ENCODE results near the gene STARD13. TPM values are rescaled to one million over a fixed set of nuclear protein-coding genes. Genes with fewer than 3 reads are reported as not detected.

Gene STARD13
- total RNA-seq, 1 donor = 11.0 TPM

GRCh38 chr13:33110713-33111413 is 174.7 kb downstream of the STARD13 start:
- H3K4me3 ChIP-seq (ENCODE audit: low read depth, low read length) = no peak overlapping the region
- TF ChIP-seq CTCF (IDR thresholded peaks at IDR 0.05; ENCODE audit: insufficient read depth, low read length) = no peak
- DNase-seq (ENCODE audit: low read depth) = peak; percentile 70

- H3K4me3 ChIP-seq (ENCODE audit: low read depth, low read length) = no peak overlapping the region
- no peak for DNase-seq (ENCODE audit: low read depth)
- TF ChIP-seq CTCF (IDR thresholded peaks at IDR 0.05; ENCODE audit: insufficient read depth, low read length) = no peak
These were observed 175.2 kb downstream of the STARD13 start for GRCh38 chr13:33110386-33110712.

GRCh38 chr13:33109801-33110200 is 175.8 kb downstream of the STARD13 start:
- TF ChIP-seq CTCF (IDR thresholded peaks at IDR 0.05; ENCODE audit: insufficient read depth, low read length) = no peak
- DNase-seq (ENCODE audit: low read depth) = no peak
- no peak overlapping the region for H3K4me3 ChIP-seq (ENCODE audit: low read depth, low read length)

- peak; percentile 67 for DNase-seq (ENCODE audit: low read depth)
- no peak overlapping the region for H3K4me3 ChIP-seq (ENCODE audit: low read depth, low read length)
- no peak for TF ChIP-seq CTCF (IDR thresholded peaks at IDR 0.05; ENCODE audit: insufficient read depth, low read length)
These were observed 176.3 kb downstream of the STARD13 start for GRCh38 chr13:33109271-33109697.

GRCh38 chr13:33108620-33109019 is 176.9 kb downstream of the STARD13 start:
- peak; percentile 83 for DNase-seq (ENCODE audit: low read depth)
- H3K4me3 ChIP-seq (ENCODE audit: low read depth, low read length) = no peak overlapping the region
- TF ChIP-seq CTCF (IDR thresholded peaks at IDR 0.05; ENCODE audit: insufficient read depth, low read length) = no peak

GRCh38 chr13:33107361-33107760 is 178.2 kb downstream of the STARD13 start:
- DNase-seq (ENCODE audit: low read depth) = no peak
- no peak overlapping the region for H3K4me3 ChIP-seq (ENCODE audit: low read depth, low read length)
- TF ChIP-seq CTCF (IDR thresholded peaks at IDR 0.05; ENCODE audit: insufficient read depth, low read length) = no peak

All from fibroblast of the aortic adventitia (primary cell).